HEK293 (cell line): Measurements from ENCODE around the gene KCNV2.

Experiments used
- CTCF ChIA-PET: fragments of 350-600 bp; formaldehyde crosslinking; extraction: SDS; loops from one replicate; lab custom pipeline; 2021; ENCODE audit warnings: antibody characterized with exemption; lab: Yijun Ruan, JAX
- POLR2A ChIA-PET: fragments of 300-600 bp; formaldehyde crosslinking; extraction: SDS; loops from one replicate; lab custom pipeline; 2020; ENCODE audit warnings: antibody characterized with exemption, inconsistent platforms; lab: Yijun Ruan, JAX
- H3K27ac ChIP-seq: fragments of 200-500 bp; sonication (Bioruptor generic); 2 replicates; pipeline ENCODE4 v1.5.1; 2014; ENCODE audit warnings: low read depth, low read length, control low read depth, inconsistent platforms; ENCODE audit errors: extremely low read depth
- H3K36me3 ChIP-seq, 2 experiments: fragments of 200-500 bp in 1 of 2; sonication (Bioruptor generic) in 1 of 2; 1 replicate in 1 of 2; 2 replicates in 1 of 2; pipeline ENCODE4 v1.5.1; 2014 to 2017; ENCODE audit warnings: inconsistent platforms in 2 of 2, low read length in 2 of 2; ENCODE audit not compliant: control insufficient read depth in 2 of 2, insufficient read depth in 1 of 2
- H3K4me1 ChIP-seq: fragments of 200-500 bp; sonication (Bioruptor generic); 2 replicates; pipeline ENCODE4 v1.5.1; 2014; ENCODE audit warnings: mild to moderate bottlenecking, low read length, inconsistent platforms; ENCODE audit not compliant: control insufficient read depth, insufficient read depth
- H3K4me3 ChIP-seq: 2 replicates; pipeline ENCODE4 v1.5.1; 2011; ENCODE audit warnings: low read depth, mild to moderate bottlenecking, control low read depth, low read length, moderate library complexity
- H3K9me3 ChIP-seq: fragments of 200-500 bp; sonication (Bioruptor generic); 2 replicates; pipeline ENCODE4 v1.5.1; 2014; ENCODE audit warnings: low read depth, low read length, inconsistent platforms; ENCODE audit not compliant: control insufficient read depth, insufficient read depth
- ATF2 ChIP-seq: fragments of 450-650 bp; formaldehyde crosslinking; IDR thresholded peaks from 2 replicates; pipeline ENCODE4 v1.5.1; 2016; ENCODE audit warnings: missing biosample characterization, missing genetic modification characterization, low read depth
- FEZF1 ChIP-seq: fragments of 450-650 bp; formaldehyde crosslinking; IDR thresholded peaks from 2 replicates; pipeline ENCODE4 v1.5.1; 2016; ENCODE audit warnings: missing biosample characterization, missing genetic modification characterization
- KLF1 ChIP-seq: fragments of 450-650 bp; formaldehyde crosslinking; IDR thresholded peaks from 2 replicates; pipeline ENCODE4 v1.5.1; 2016; ENCODE audit warnings: missing biosample characterization, missing genetic modification characterization
- PRDM2 ChIP-seq: fragments of 450-650 bp; formaldehyde crosslinking; IDR thresholded peaks from 2 replicates; pipeline ENCODE4 v1.5.1; 2016; ENCODE audit warnings: missing biosample characterization, missing genetic modification characterization, borderline replicate concordance
- SCRT1 ChIP-seq: fragments of 450-650 bp; formaldehyde crosslinking; IDR thresholded peaks from 2 replicates; pipeline ENCODE4 v1.5.1; 2016; ENCODE audit warnings: missing biosample characterization, missing genetic modification characterization, borderline replicate concordance
- SP3 ChIP-seq: fragments of 450-650 bp; formaldehyde crosslinking; IDR thresholded peaks from 2 replicates; pipeline ENCODE4 v1.5.1; 2016; ENCODE audit warnings: missing biosample characterization, missing genetic modification characterization
- SP7 ChIP-seq: fragments of 450-650 bp; formaldehyde crosslinking; IDR thresholded peaks from 2 replicates; pipeline ENCODE4 v1.5.1; 2016; ENCODE audit warnings: missing biosample characterization, missing genetic modification characterization
- TSHZ1 ChIP-seq: fragments of 450-650 bp; formaldehyde crosslinking; IDR thresholded peaks from 2 replicates; pipeline ENCODE4 v1.5.1; 2016; ENCODE audit warnings: missing biosample characterization, missing genetic modification characterization, borderline replicate concordance
- YY2 ChIP-seq: fragments of 450-650 bp; formaldehyde crosslinking; IDR thresholded peaks from 2 replicates; pipeline ENCODE4 v1.5.1; 2016; ENCODE audit warnings: missing biosample characterization, missing genetic modification characterization
- ZBTB48 ChIP-seq: fragments of 450-650 bp; formaldehyde crosslinking; IDR thresholded peaks from 2 replicates; pipeline ENCODE4 v1.5.1; 2016; ENCODE audit warnings: missing biosample characterization, missing genetic modification characterization
- ZBTB7A ChIP-seq: fragments of 450-650 bp; formaldehyde crosslinking; IDR thresholded peaks from 2 replicates; pipeline ENCODE4 v1.5.1; 2016; ENCODE audit warnings: low read depth, missing biosample characterization, missing genetic modification characterization
- ZFHX2 ChIP-seq: fragments of 450-650 bp; formaldehyde crosslinking; conservative IDR thresholded peaks from 2 replicates; pipeline ENCODE4 v1.5.1; 2016; ENCODE audit warnings: missing biosample characterization, missing genetic modification characterization
- ZNF157 ChIP-seq: fragments of 450-650 bp; formaldehyde crosslinking; IDR thresholded peaks from 2 replicates; pipeline ENCODE4 v1.5.1; 2016; ENCODE audit warnings: missing biosample characterization, missing genetic modification characterization
- ZNF2 ChIP-seq: fragments of 450-650 bp; formaldehyde crosslinking; IDR thresholded peaks from 2 replicates; pipeline ENCODE4 v1.5.1; 2016; ENCODE audit warnings: missing biosample characterization, missing genetic modification characterization
- ZNF335 ChIP-seq: fragments of 450-650 bp; formaldehyde crosslinking; conservative IDR thresholded peaks from 2 replicates; pipeline ENCODE4 v1.5.1; 2016; ENCODE audit warnings: missing biosample characterization, missing genetic modification characterization
- ZNF391 ChIP-seq: fragments of 450-650 bp; formaldehyde crosslinking; IDR thresholded peaks from 2 replicates; pipeline ENCODE4 v1.5.1; 2016; ENCODE audit warnings: low read depth, missing biosample characterization, missing genetic modification characterization, borderline replicate concordance
- ZNF514 ChIP-seq: fragments of 450-650 bp; formaldehyde crosslinking; IDR thresholded peaks from 2 replicates; pipeline ENCODE4 v1.5.1; 2016; ENCODE audit warnings: missing biosample characterization, missing genetic modification characterization
- ZNF560 ChIP-seq: fragments of 450-650 bp; formaldehyde crosslinking; IDR thresholded peaks from 2 replicates; pipeline ENCODE4 v1.5.1; 2017; ENCODE audit warnings: missing biosample characterization, missing genetic modification characterization, borderline replicate concordance
- ZNF704 ChIP-seq: fragments of 450-650 bp; formaldehyde crosslinking; IDR thresholded peaks from 2 replicates; pipeline ENCODE4 v1.5.1; 2016; ENCODE audit warnings: missing biosample characterization, missing genetic modification characterization
- ZNF792 ChIP-seq: fragments of 450-650 bp; formaldehyde crosslinking; IDR thresholded peaks from 2 replicates; pipeline ENCODE4 v1.5.1; 2016; ENCODE audit warnings: missing biosample characterization, missing genetic modification characterization

Gene KCNV2

GRCh38 chr9:2700398-2700797, 16.9 kb upstream of the KCNV2 start (continued):
- no peak for TF ChIP-seq TSHZ1 (tag by site-specific recombination)

GRCh38 chr9:2700909-2701550, 16.3 kb upstream of the KCNV2 start:
- TF ChIP-seq ZBTB7A (tag by site-specific recombination), result no peak
- no peak for TF ChIP-seq ZNF391 (tag by site-specific recombination)
- TF ChIP-seq ZNF157 (tag by site-specific recombination), result no peak
- TF ChIP-seq SCRT1 (tag by site-specific recombination), result no peak
- TF ChIP-seq ATF2 (tag by site-specific recombination), result no peak
- TF ChIP-seq ZBTB48 (tag by site-specific recombination), result no peak
- no peak for TF ChIP-seq ZNF2 (tag by site-specific recombination)
- TF ChIP-seq ZNF514, result no peak
- no peak for TF ChIP-seq YY2 (tag by site-specific recombination)
- TF ChIP-seq ZNF792, result no peak
- no peak for TF ChIP-seq ZFHX2 (tag by site-specific recombination)
- no peak for TF ChIP-seq ZNF335
- no peak for TF ChIP-seq KLF1 (tag by site-specific recombination)
- TF ChIP-seq ZNF560, result no peak
- TF ChIP-seq SP3 (tag by site-specific recombination), result no peak
- no peak for TF ChIP-seq FEZF1 (tag by site-specific recombination)
- TF ChIP-seq SP7 (tag by site-specific recombination), result no peak
- TF ChIP-seq ZNF704, result no peak
- Histone ChIP-seq H3K36me3 (no peaks in the 10 kb centered on the region), H3K4me3 (no peak overlapping the region), H3K27ac (no peak overlapping the region), H3K4me1 (no peaks in the 10 kb centered on the region), H3K9me3 (no peaks in the 10 kb centered on the region)
- CTCF ChIA-PET, result interaction anchor here (0.6 kb wide), 1 partner anchor 23 kb away, joined by 3 read pairs; no protein-coding TSS in a partner anchor
- POLR2A ChIA-PET, result no interaction called here

GRCh38 chr9:2704504-2704903, 12.8 kb upstream of the KCNV2 start:
- TF ChIP-seq PRDM2 (tag by site-specific recombination), result no peak
- Histone ChIP-seq H3K4me1 (no peaks in the 10 kb centered on the region), H3K4me3 (no peak overlapping the region), H3K27ac (no peak overlapping the region), H3K9me3 (no peaks in the 10 kb centered on the region), H3K36me3 (no peaks in the 10 kb centered on the region)
- CTCF ChIA-PET, result no interaction called here
- POLR2A ChIA-PET, result no interaction called here
